Sigmoid colon (tissue), 4 donors: Measurements from ENCODE around the gene GAGE10.
"Not testable (repeated sequence)": the region's sequence is repeated elsewhere in the genome, so short reads cannot be mapped to it uniquely, and the experiment has no call there.

ENCODE experiments used
- EP300 ChIP-seq, 4 donors: sonication (generic); formaldehyde crosslinking; IDR thresholded peaks; one replicate each; pipeline ENCODE4 v1.6.1; 2017; ENCODE audit warnings: antibody characterized with exemption in 4 of 4
- POLR2A ChIP-seq, 2 donors: fragments of 450-650 bp; IDR thresholded peaks; one replicate each; pipeline ENCODE4 v1.6.1; 2016; ENCODE audit warnings: antibody characterized with exemption in 2 of 2, mild to moderate bottlenecking in 2 of 2, moderate library complexity in 2 of 2
- POLR2AphosphoS5 ChIP-seq, 4 donors: sonication (generic); formaldehyde crosslinking; IDR thresholded peaks; one replicate each; pipeline ENCODE4 v1.6.1; 2017; ENCODE audit warnings: antibody characterized with exemption in 4 of 4
- TF ChIP-seq, protein P1 (sequence below), 4 experiments: fragments of 450-650 bp in 3 of 4; fragments of 200-600 bp in 1 of 4; IDR thresholded peaks; one replicate each; pipeline ENCODE4 v1.5.1; 2016 to 2019; ENCODE audit warnings: antibody characterized with exemption in 4 of 4, mild to moderate bottlenecking in 3 of 4, moderate library complexity in 2 of 4

DNA sequence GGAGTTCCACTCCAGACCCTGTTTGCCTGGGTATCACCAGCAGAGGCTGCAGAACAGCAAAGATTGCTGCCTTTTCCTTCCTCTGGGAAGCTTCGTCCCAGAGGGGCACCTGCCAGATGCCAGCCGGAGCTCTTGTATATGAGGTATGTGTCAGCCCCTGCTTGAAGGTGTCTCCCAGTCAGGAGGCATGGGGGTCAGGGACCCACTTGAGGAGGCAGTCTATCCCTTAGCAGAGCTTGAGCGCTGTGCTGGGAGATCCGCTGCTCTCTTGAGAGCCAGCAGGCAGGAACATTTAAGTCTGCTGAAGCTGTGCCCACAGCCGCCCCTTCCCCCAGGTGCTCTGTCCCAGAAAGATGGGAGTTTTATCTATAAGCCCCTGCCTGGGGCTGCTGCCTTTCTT, 4.2 kb upstream of the GAGE10 start:
- TF ChIP-seq, protein P1, sequence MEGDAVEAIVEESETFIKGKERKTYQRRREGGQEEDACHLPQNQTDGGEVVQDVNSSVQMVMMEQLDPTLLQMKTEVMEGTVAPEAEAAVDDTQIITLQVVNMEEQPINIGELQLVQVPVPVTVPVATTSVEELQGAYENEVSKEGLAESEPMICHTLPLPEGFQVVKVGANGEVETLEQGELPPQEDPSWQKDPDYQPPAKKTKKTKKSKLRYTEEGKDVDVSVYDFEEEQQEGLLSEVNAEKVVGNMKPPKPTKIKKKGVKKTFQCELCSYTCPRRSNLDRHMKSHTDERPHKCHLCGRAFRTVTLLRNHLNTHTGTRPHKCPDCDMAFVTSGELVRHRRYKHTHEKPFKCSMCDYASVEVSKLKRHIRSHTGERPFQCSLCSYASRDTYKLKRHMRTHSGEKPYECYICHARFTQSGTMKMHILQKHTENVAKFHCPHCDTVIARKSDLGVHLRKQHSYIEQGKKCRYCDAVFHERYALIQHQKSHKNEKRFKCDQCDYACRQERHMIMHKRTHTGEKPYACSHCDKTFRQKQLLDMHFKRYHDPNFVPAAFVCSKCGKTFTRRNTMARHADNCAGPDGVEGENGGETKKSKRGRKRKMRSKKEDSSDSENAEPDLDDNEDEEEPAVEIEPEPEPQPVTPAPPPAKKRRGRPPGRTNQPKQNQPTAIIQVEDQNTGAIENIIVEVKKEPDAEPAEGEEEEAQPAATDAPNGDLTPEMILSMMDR (IDR thresholded peaks at IDR 0.05), result not testable (repeated sequence)
- TF ChIP-seq POLR2A, POLR2AphosphoS5, EP300 (IDR thresholded peaks at IDR 0.05): not testable (repeated sequence)
